ENCODE results near the gene AMIGO2.
A peak's percentile ranks its signal among the peaks of the same experiment; 100 is the strongest.

Gene AMIGO2

DNA sequence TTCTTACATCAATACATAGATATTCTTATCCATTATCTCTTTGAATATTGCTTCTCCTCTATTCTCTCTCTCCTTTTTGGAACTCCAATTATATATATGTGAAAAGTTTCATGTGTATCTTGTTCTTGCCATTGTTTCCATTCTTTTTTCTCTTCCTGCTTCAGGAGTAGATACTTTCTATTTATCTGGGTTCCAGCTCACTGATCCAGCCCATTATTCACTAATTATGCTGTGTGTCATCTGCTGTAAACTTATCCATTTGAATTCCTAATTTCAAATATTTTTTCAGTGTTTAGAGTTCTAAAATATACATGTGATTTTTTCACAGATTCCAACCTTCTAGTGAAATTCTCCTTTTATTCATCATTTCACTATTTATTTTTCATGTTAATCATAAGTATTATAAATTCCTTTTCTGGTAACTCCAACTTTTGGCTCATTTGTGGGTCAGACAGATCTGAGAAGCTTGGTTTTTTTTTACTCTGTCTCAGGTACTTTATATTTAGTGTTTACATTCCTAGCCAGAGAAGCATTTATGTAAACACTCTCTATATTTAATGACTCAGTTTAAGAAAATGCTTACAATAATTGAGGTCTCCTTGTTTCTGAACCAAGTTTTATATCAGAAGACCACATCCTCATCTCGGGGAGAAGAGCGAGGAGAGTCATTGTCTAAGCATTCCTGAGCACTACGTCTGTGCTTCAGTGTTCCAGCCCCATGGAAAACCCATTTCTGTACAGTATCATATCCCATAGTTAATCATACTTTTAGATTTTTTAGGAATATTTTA lies 15.9 kb upstream of the AMIGO2 start:
- DNase-seq, result no peak

DNA sequence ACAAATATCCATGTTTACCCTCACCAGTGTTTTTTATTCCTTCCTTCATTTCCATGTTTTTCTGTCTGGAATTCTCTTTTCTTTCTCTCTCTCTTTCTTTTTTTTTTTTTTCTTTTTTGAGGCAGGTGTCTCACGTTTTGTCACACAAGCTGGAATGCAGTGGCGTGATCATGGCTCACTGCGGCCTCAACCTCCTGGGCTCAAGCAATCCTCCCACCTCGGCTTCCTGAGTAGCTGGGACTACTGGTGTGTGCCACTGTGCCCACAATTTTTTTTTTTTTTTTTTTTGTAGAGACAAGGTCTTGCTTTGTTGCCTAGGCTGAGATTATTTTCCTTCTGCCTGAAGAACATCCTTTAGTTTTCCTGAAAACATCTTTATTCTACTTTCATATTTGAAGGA lies 15.0 kb upstream of the AMIGO2 start:
- no peak for DNase-seq

GRCh38 chr12:47091009-47091408 lies 11.2 kb upstream of the AMIGO2 start:
- DNase-seq, result no peak

DNA sequence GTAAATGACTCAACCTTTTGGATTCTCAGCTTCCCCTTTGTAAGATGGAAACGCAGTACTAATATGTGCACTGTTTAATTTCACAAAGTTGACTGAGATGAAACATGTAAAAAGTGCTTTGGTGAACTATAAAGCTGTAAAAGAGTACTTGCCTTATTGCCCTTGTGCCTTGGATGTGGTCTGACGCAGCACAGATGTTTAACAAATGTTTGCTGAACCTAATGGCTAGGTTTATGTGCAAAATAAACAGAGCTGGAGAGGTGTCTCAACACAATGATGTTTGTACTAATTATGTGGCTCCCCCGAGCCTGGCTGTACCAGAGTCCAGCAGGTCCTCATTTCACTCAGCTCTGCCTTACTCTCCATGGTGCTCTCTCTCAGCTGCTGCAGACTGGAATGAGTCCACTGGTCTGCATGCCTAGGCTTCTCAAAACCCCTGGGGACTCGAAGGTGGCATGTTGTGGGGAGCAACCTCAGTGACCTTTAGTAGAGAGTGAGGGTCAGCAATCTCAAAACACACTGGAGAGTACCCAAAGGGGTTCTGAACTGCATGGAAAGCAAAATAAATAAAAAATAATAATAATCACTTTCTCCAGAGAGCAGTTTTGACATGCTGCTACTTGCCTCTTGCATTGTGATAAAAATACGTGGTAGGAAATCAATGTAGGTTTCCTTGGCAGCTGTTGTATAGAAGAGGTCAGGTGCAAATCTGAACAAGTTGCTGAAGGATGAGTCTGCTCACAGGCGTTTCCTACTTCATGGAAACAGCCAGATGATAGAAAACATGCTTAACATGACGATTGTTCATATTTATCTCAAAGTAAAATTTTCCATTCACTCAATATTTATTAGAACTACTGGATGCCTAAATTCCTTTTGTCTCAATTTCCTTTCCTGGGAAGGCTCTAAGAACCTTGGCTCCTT lies 8.5 kb upstream of the AMIGO2 start:
- DNase-seq, result peak; percentile 99

- peak; percentile 90 for DNase-seq
Observed at GRCh38 chr12:47087088-47087688, 7.4 kb upstream of the AMIGO2 start.

- DNase-seq, result peak; percentile 94
Observed at GRCh38 chr12:47085815-47086252, 6.1 kb upstream of the AMIGO2 start.

GRCh38 chr12:47084172-47084571 lies 4.4 kb upstream of the AMIGO2 start:
- DNase-seq, result no peak

- peak; percentile 92 for DNase-seq
Observed at GRCh38 chr12:47082796-47083621, 3.2 kb upstream of the AMIGO2 start.

DNA sequence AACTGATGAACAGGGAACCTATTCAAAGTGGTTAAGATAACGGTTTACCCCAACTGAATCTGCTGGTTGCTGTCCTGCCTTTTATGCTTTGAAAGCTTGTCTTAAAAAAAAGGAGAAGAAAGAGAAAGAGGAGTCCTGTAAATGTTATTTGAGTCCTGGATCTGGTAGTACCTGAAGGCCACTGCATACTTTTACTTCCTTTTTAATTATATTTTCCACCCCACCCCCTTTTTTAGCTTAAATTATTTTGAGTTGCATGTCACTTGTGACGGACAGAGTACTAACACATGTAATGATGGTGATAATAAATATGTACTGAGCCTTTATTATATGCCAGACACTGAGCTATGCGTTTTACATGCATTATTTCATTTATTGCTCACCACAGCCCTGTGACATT lies 2.5 kb upstream of the AMIGO2 start:
- DNase-seq, result no peak

DNA sequence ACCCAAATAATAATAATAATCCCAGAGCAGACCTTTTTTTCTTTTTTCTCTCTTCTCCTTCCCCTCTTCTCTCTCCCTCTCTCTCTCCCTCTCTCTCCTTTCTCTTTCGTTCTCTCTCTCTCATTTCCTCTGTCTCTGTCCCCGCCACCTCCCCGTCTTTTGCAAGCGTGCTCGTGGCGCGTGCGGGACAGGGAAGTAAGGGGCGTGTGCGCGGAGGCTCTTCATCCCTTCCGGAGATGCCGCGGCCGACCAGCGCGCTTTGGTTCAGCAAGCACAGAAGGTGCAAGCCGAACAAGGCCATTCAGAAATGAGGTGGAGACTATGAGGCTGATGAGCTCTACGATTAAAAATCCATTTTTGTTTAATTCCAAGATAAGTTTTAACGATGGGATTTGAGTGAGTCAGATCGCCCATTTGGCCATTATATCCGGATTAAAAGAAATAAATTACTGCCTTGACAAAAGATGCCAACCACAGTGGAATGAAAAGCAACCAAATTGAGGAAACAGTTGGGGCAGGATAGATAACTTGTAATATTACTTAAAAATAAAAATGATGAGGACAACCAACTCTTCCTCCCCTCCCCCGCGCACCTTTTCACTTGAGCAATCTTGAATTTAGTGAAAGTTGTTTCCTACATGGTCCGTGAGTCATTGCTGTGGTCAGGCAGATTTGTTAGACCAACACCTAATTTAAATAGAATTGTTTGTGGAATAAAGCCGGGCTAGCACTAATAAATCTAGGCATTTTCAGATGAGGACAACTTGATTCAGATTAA lies 1.2 kb upstream of the AMIGO2 start:
- DNase-seq, result no peak

DNA sequence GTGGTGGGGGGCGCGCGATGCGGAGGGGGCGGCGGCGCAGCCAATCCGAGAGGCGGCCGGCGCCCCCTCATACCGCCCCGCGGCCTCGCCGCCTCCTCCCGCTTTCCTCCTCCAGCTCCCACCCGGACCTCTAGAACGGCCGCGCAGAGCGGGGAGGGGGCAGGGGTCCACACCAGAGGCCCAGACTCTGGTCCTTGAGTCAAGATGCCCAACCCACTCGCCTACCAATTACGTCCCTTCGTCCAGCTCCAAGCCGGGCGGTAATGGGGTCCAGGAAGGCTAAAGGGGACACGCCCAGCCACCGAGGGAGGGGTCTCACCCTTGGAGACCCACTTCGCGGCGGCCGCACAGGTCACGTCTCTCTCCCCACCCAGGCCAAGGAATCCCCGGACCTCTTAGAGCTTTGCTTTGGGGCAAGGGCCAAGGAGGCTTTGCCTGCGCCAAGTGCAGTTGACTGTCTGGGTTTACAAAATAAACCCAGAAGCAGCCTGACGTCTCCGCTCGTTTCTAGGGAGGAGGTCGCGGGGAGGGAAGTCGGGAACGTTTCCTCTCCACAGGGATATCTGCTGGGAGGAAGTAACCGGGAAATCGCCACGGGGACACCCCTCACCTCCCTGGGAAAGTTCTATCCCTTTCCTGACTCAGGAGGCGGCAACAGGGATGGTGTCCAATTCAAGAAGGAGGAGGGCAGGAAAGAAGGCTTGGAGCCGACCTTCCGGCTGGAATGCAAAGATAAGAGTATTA lies 394 bp upstream of the AMIGO2 start:
- DNase-seq, result peak; percentile 57

- DNase-seq, result peak; percentile 80
Observed at GRCh38 chr12:47078733-47079467, 859 bp downstream of the AMIGO2 start.

DNA sequence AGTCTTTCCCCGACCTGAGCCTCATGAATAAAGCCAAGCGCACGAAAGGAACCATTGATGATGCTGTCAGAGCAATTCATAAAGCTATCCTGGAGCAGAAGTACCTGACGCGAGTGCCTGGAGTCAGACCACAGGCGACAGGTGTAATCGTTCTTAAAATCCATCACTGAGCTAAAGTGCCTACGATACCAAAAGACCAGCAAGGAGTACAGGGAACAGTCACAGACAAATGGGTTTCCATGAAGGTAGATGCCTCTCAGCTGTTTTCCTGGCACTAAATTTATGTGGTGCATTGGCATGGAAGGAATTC lies 1.7 kb downstream of the AMIGO2 start:
- DNase-seq, result no peak

DNA sequence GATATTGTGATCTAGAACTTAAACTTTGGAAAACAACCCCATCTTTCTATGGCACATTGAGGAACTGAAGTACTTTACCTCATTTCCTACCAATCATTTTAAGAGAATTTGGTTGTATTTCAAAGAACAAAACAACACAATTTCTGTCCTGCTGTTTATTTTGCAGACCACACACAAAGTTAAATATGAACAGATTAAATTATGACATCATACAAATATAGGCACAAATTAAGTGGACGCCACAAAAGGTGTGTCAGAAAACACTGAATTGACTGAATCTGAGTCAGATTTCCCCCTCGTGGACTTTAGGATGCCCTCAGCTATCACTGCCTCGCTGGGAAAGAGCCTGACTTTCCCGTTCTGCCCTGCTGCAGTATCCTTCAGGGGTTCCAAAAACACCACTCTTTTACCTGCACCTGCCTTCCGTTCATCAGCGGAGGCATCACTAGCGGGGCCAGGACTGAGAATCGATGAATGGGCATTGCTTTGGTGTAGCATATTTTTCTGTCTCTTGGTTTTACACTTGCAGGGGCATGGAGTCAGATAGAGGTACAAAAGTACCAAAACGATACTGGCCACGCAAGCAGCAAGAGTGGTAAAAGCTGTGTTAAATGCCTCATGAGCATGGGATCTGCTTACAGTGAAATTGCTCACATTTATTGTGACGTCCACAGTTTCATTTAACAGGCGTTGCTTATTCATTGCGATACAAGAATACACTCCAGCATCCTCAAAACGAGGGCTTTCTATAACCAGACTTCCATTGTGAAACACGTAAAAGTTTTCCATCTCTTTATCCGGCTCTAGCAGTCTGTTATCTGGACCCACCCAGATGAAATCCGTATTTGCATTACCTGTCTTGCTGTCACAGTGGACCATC lies 2.3 kb downstream of the AMIGO2 start:
- DNase-seq, result no peak

GRCh38 chr12:47075192-47076084 lies 4.3 kb downstream of the AMIGO2 start:
- DNase-seq, result no peak

GRCh38 chr12:47074757-47075156 lies 5.0 kb downstream of the AMIGO2 start:
- no peak for DNase-seq

DNA sequence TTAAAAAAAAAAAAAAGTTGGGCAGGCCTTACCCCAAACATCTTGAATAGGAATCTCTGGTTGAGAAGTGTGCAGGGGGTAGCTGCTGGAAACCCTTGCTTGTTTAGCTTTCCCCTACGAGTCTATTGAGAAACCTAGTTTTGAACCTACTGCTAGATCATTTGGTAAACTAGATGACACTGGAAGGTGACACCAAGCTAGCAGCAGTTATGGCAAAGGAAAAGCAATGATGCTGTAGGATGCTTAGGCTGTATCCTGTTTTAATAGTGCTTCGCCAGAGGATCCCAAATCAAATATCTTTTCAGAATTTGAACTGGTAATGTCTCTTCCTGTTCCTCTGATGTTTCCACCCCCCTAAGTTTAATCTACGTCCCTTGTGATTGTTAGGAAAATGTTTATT lies 5.8 kb downstream of the AMIGO2 start:
- DNase-seq, result no peak

- peak; percentile 75 for DNase-seq
Observed at GRCh38 chr12:47071241-47071852, 8.4 kb downstream of the AMIGO2 start.

All from NCI-H69 (cell line).